Stimulated activated naive B cell treated with anti-CD40 and anti-IgM and Interleukin-4, amounts not matched to agents 10 μg/mL and 1 μg/mL and 100 μg/mL, for 72 hours (primary cell): Measurements from ENCODE around the gene SLC5A10.
A peak's percentile ranks its signal among the peaks of the same experiment; 100 is the strongest.
"Not testable (repeated sequence)": the region's sequence is repeated elsewhere in the genome, so short reads cannot be mapped to it uniquely, and the experiment has no call there.

Experiments used
- ATAC-seq, 2 donors: fragments of 150-1000 bp; cut with Tn5 transposase; replicated peaks; 2 replicates each; pipeline ENCODE4 v1.10.0; 2021; ENCODE audit warnings: moderate library complexity in 1 of 2
- DNase-seq: peaks from one replicate; pipeline ENCODE4 v3.0.0; 2021
- H3K27ac Mint-ChIP-seq: one replicate; pipeline ENCODE4 v1.8.0; 2022; ENCODE audit warnings: mild to moderate bottlenecking, mixed read lengths
- H3K27me3 Mint-ChIP-seq, 2 donors: one replicate each; pipeline ENCODE4 v1.8.0; 2022; ENCODE audit warnings: mixed read lengths in 2 of 2
- H3K36me3 Mint-ChIP-seq, 2 donors: one replicate each; pipeline ENCODE4 v1.8.0; 2022; ENCODE audit warnings: mixed read lengths in 2 of 2, mild to moderate bottlenecking in 1 of 2
- H3K4me1 Mint-ChIP-seq, 2 donors: one replicate each; pipeline ENCODE4 v1.8.0; 2022; ENCODE audit warnings: mixed read lengths in 2 of 2, mild to moderate bottlenecking in 1 of 2
- H3K4me3 Mint-ChIP-seq, 2 donors: one replicate each; pipeline ENCODE4 v1.8.0; 2022; ENCODE audit warnings: mild to moderate bottlenecking in 2 of 2, mixed read lengths in 2 of 2, moderate library complexity in 1 of 2
- H3K9me3 Mint-ChIP-seq, 2 donors: one replicate each; pipeline ENCODE4 v1.8.0; 2022; ENCODE audit warnings: mixed read lengths in 2 of 2, mild to moderate bottlenecking in 1 of 2

SLC5A10 gene

GRCh38 chr17:19042369-19042768, 90.4 kb downstream of the SLC5A10 start:
- peak; percentile 43 to 59 for ATAC-seq
- H3K27ac Mint-ChIP-seq, H3K9me3 Mint-ChIP-seq, H3K4me1 Mint-ChIP-seq, H3K36me3 Mint-ChIP-seq, H3K4me3 Mint-ChIP-seq, H3K27me3 Mint-ChIP-seq, DNase-seq: not testable (repeated sequence)

DNA sequence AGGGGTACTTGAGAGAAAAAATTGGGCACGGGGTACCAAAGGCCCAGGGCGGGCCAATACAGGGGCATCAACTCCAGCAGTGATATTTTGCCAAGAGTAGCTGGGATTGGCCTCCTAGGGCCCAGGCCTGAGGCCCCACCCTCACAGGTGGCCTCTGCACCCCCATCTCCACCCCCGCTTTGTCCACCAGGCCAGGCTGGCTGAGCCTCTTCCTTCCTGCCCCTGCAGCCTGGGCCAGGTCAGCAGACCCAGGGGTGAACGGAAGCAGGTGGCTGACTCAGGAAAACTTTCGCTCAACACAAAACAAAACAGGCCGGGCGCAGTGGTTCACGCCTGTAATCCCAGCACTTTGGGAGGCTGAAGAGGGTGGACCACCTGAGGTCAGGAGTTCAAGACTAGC, 91.1 kb downstream of the SLC5A10 start:
- peak; percentile 6 to 13 for ATAC-seq
- not testable (repeated sequence) for H3K9me3 Mint-ChIP-seq, H3K4me3 Mint-ChIP-seq, H3K27ac Mint-ChIP-seq, H3K36me3 Mint-ChIP-seq, H3K27me3 Mint-ChIP-seq, DNase-seq, H3K4me1 Mint-ChIP-seq

- DNase-seq, H3K4me1 Mint-ChIP-seq, H3K9me3 Mint-ChIP-seq, H3K36me3 Mint-ChIP-seq, H3K27me3 Mint-ChIP-seq, H3K27ac Mint-ChIP-seq, ATAC-seq, H3K4me3 Mint-ChIP-seq: not testable (repeated sequence)
Measured at GRCh38 chr17:19044643-19045042, 92.7 kb downstream of the SLC5A10 start.

DNA sequence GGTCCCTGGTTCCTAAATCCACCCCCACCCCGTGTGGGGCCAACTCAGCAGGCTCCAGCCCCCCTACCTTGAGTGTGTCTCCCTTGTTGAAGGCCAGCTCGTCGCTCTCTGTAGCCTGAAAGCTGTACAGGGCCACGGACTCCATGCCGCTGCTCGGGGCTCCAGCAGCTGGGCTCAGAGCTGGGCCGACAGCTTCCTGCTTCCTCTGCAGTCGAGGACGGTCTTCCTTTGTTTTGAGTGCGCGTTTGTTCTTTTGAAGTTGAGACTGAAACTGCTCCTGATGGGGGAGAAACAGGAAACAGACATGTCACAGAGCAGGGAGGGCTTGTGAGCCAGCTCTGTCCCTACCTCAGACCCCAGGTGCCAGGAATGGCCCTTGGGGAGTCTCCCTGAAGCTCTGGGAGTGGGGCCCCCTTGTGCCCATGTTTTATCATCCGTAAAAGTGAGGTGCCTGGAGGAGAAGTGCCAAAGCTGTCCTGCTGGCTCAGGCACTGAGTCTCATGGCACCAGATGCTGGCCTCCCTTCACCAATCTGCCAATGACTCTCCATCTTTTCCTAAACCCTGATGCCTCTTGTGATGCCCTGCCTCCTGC, 94.9 kb downstream of the SLC5A10 start, which contains the start of gene GRAP:
GRAP (minus strand) TSS at position 176 of the 594 bp plus-strand sequence; CDS start at position 145, 31 bp downstream.
- not testable (repeated sequence) for DNase-seq, H3K4me1 Mint-ChIP-seq, H3K27ac Mint-ChIP-seq, H3K36me3 Mint-ChIP-seq, H3K9me3 Mint-ChIP-seq, H3K4me3 Mint-ChIP-seq, H3K27me3 Mint-ChIP-seq
- peak; percentile 54 to 58 for ATAC-seq

GRCh38 chr17:19047510-19047909, 95.5 kb downstream of the SLC5A10 start:
- not testable (repeated sequence) for H3K9me3 Mint-ChIP-seq, ATAC-seq, DNase-seq, H3K4me1 Mint-ChIP-seq, H3K36me3 Mint-ChIP-seq, H3K27me3 Mint-ChIP-seq, H3K27ac Mint-ChIP-seq, H3K4me3 Mint-ChIP-seq

GRCh38 chr17:19048826-19049225, 96.9 kb downstream of the SLC5A10 start:
- peak; percentile 24 to 32 for ATAC-seq
- not testable (repeated sequence) for H3K9me3 Mint-ChIP-seq, H3K27ac Mint-ChIP-seq, DNase-seq, H3K27me3 Mint-ChIP-seq, H3K36me3 Mint-ChIP-seq, H3K4me1 Mint-ChIP-seq, H3K4me3 Mint-ChIP-seq

- not testable (repeated sequence) for H3K27ac Mint-ChIP-seq, H3K9me3 Mint-ChIP-seq, H3K36me3 Mint-ChIP-seq, H3K4me1 Mint-ChIP-seq, H3K4me3 Mint-ChIP-seq, H3K27me3 Mint-ChIP-seq, DNase-seq
- peak; percentile 94 to 96 for ATAC-seq
Measured at GRCh38 chr17:19055447-19055846, 103.5 kb downstream of the SLC5A10 start.

- not testable (repeated sequence) for H3K9me3 Mint-ChIP-seq, H3K4me1 Mint-ChIP-seq, H3K36me3 Mint-ChIP-seq, H3K27me3 Mint-ChIP-seq
- H3K27ac Mint-ChIP-seq, result peak overlapping the region; percentile 71
- ATAC-seq, result peak; percentile 79 to 81
- DNase-seq, result peak; percentile 98
- peak overlapping the region in 1 of 2 donors; percentile 16 for H3K4me3 Mint-ChIP-seq
Measured at GRCh38 chr17:19062009-19062717, 110.2 kb downstream of the SLC5A10 start.

GRCh38 chr17:19062718-19063325, 110.9 kb downstream of the SLC5A10 start:
- H3K4me3 Mint-ChIP-seq, H3K4me1 Mint-ChIP-seq, H3K27me3 Mint-ChIP-seq, H3K36me3 Mint-ChIP-seq, DNase-seq, H3K27ac Mint-ChIP-seq, H3K9me3 Mint-ChIP-seq: not testable (repeated sequence)
- peak; percentile 70 to 74 for ATAC-seq

- not testable (repeated sequence) for H3K4me1 Mint-ChIP-seq, H3K9me3 Mint-ChIP-seq, H3K27me3 Mint-ChIP-seq, H3K36me3 Mint-ChIP-seq
- peak in 1 of 2 donors; percentile 48 for ATAC-seq
- DNase-seq, result peak; percentile 99
- peak overlapping the region; percentile 98 for H3K27ac Mint-ChIP-seq
- peak overlapping the region; percentile 25 to 80 for H3K4me3 Mint-ChIP-seq
Measured at GRCh38 chr17:19063326-19063956, 111.5 kb downstream of the SLC5A10 start.

DNA sequence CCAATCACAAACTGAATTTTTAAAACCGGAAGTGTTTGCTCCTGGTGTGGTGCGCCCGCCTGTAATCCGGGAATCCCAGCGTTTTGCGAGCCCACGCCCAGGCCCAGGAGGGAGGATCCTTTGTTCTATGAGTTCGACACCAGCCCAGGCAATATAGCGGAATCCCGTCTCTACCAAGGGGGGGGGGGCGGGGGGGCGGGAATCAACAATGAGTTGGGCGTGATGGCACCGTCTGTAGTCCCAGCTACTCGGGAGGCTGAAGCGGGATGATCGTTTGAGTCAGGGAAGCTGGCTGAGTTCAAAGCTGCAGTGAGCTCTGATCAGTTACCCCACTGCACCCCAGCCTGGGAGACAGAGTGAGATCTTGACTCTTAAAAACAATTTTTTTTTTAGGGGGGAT, 112.4 kb downstream of the SLC5A10 start:
- not testable (repeated sequence) for ATAC-seq, DNase-seq, H3K9me3 Mint-ChIP-seq, H3K4me1 Mint-ChIP-seq, H3K27me3 Mint-ChIP-seq, H3K36me3 Mint-ChIP-seq
- Mint-ChIP-seq H3K4me3 (peak overlapping the region in 1 of 2 donors; percentile 61), H3K27ac (peak overlapping the region; percentile 75)

- H3K4me3 Mint-ChIP-seq, H3K27ac Mint-ChIP-seq, H3K36me3 Mint-ChIP-seq, H3K9me3 Mint-ChIP-seq, H3K27me3 Mint-ChIP-seq, DNase-seq, H3K4me1 Mint-ChIP-seq: not testable (repeated sequence)
- ATAC-seq, result peak; percentile 97
Measured at GRCh38 chr17:19070318-19071168, 118.6 kb downstream of the SLC5A10 start.
